ENCODE results near the gene ALDH1A3. TPM values are rescaled to one million over a fixed set of nuclear protein-coding genes. Genes with fewer than 3 reads are reported as not detected.

Gene ALDH1A3
- total RNA-seq, 2 donors from 2014 or later = 240 to 347 TPM

DNA sequence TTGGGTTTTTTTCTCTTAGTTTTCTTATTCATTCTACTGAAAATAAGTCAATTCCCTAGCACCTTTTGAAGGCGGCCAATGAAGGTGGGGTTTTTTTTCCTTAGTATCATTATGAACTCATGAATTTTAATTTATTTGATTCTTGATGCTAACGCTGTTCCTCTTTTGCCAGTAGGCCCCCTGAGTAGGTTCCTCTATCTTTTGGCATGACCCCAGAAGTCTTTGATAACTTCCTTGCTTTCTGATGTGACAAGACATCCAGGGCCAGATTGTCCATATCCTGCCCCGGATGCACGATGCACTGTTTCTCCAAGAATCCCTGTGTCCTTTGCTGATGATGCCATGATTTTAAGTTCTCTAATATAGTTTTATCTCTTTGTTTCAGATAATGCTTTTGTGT is 60.2 kb downstream of the ALDH1A3 start:
- no peak overlapping the region for H3K27ac ChIP-seq
- no peak for TF ChIP-seq POLR2A (IDR thresholded peaks at IDR 0.05)
- no peak for TF ChIP-seq POLR2AphosphoS5 (IDR thresholded peaks at IDR 0.05)
- TF ChIP-seq CTCF (IDR thresholded peaks at IDR 0.05) = no peak
- H3K36me3 ChIP-seq = no peaks in the 10 kb centered on the region
- H3K4me3 ChIP-seq = no peak overlapping the region
- 83% methylated on average over 4 of the region's 4 CpGs for WGBS
- H3K9me3 ChIP-seq = no peaks in the 10 kb centered on the region
- intact Hi-C loops (cut with DNase I) = no loop called here
- DNase-seq (ENCODE audit: low spot score) = no peak
- H3K27me3 ChIP-seq (replicated peaks; ENCODE audit: insufficient read depth) = no peaks in the 10 kb centered on the region
- no peaks in the 10 kb centered on the region for H3K4me1 ChIP-seq (replicated peaks)

DNA sequence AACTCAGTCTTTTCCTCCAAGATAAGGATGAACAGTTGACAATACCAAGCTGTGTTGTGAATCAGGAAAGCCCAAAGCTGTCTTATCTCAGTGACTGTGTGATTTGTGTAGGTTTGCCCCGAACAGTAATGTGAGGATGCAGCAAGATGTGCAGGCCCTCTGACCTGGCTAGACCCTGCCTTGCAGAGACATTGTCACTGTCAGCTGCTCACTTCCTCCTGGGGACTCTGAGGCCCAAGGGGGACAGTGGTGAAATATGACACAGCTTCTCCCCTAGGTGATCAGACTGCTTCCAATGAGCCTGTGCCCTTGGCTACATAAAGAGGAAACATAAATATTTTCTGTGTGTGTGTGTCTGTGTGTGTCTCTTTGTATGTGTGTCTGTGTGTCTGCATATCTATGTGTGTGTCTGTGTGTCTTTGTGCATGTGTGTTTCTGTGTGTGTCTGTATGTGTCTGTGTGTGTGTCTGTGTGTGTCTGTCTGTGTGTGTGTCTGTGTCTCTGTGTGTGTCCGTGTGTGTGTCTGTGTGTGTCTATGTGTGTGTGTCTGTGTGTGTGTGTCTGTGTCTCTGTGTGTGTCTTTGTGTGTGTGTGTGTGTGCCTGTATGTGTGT is 61.2 kb downstream of the ALDH1A3 start:
- H3K27ac ChIP-seq = no peak overlapping the region
- no peak overlapping the region for H3K4me3 ChIP-seq
- no peaks in the 10 kb centered on the region for H3K4me1 ChIP-seq (replicated peaks)
- no peaks in the 10 kb centered on the region for H3K36me3 ChIP-seq
- no peak for DNase-seq (ENCODE audit: low spot score)
- WGBS = 60% methylated on average over 2 of the region's 2 CpGs
- no peaks in the 10 kb centered on the region for H3K9me3 ChIP-seq
- intact Hi-C loops (cut with DNase I) = no loop called here
- TF ChIP-seq POLR2AphosphoS5 (IDR thresholded peaks at IDR 0.05) (no peak), POLR2A (IDR thresholded peaks at IDR 0.05) (no peak), CTCF (IDR thresholded peaks at IDR 0.05) (no peak)
- H3K27me3 ChIP-seq (replicated peaks; ENCODE audit: insufficient read depth) = no peaks in the 10 kb centered on the region

GRCh38 chr15:100941536-100941935 is 61.9 kb downstream of the ALDH1A3 start:
- Histone ChIP-seq H3K4me3 (no peak overlapping the region), H3K4me1 (replicated peaks) (no peaks in the 10 kb centered on the region), H3K9me3 (no peaks in the 10 kb centered on the region), H3K27ac (no peak overlapping the region), H3K36me3 (no peaks in the 10 kb centered on the region), H3K27me3 (replicated peaks; ENCODE audit: insufficient read depth) (no peaks in the 10 kb centered on the region)
- DNase-seq (ENCODE audit: low spot score) = no peak
- TF ChIP-seq POLR2AphosphoS5 (IDR thresholded peaks at IDR 0.05) (no peak), POLR2A (IDR thresholded peaks at IDR 0.05) (no peak), CTCF (IDR thresholded peaks at IDR 0.05) (no peak)
- 80% methylated on average over 10 of the region's 10 CpGs for WGBS
- intact Hi-C loops (cut with DNase I) = no loop called here

DNA sequence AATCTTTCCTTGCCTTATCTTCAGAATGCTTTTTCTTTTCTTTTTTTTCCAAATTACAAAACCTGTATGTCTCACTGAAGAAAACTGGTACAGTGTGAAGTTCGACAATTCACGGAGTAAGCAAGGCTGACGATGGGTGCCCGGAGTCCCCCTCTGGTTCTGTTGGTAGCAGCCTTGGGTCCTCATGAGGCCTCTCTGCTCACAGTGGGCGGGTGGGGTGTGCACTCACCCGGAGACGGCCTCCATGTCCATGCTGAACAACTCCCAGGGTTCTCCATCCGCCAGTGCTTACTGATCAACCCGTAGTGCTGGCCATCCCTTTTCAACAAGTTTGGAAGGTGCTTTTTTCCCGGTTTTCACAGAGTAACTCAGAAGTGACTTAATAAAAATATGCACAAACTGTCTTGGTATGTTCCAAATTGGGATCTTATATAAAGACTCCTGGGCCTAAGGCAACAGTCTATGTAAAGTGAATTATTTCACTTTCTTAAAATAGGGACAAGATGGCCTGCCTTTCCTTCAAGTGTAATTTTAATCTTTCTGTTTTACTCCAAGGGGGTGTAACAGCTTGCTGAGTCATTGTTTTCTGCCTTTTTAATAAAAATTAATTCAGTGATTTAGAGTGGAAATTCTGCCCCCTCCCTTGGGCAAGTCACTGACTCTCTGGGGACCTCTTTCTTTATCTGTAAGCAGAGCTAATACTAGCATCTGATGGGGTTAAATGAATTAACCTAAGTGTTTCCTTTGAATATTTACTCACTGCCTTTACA is 63.2 kb downstream of the ALDH1A3 start:
- TF ChIP-seq POLR2AphosphoS5 (IDR thresholded peaks at IDR 0.05) = no peak
- TF ChIP-seq POLR2A (IDR thresholded peaks at IDR 0.05) = no peak
- TF ChIP-seq CTCF (IDR thresholded peaks at IDR 0.05) = no peak
- Histone ChIP-seq H3K27ac (no peak overlapping the region), H3K27me3 (replicated peaks; ENCODE audit: insufficient read depth) (no peaks in the 10 kb centered on the region), H3K4me1 (replicated peaks) (no peaks in the 10 kb centered on the region), H3K36me3 (no peaks in the 10 kb centered on the region), H3K4me3 (no peak overlapping the region), H3K9me3 (no peaks in the 10 kb centered on the region)
- intact Hi-C loops (cut with DNase I) = no loop called here
- WGBS = 88% methylated on average over 10 of the region's 10 CpGs
- no peak for DNase-seq (ENCODE audit: low spot score)

All from prostate gland (tissue), 2 donors.